IPS DF 6.9 (cell line): Measurements from ENCODE around the gene SERPINH1.

ENCODE experiments used
- DNase-seq: peaks from one replicate; pipeline ENCODE4 v3.0.0-alpha.2; 2013; ENCODE audit warnings: low read depth, low spot score
- H3K27ac ChIP-seq: one replicate; pipeline ENCODE4 v1.5.1; 2013; ENCODE audit warnings: low read length, control low read depth
- H3K27me3 ChIP-seq: 2 replicates; pipeline ENCODE4 v1.6.1; 2013; ENCODE audit warnings: mild to moderate bottlenecking, low read length; ENCODE audit not compliant: control insufficient read depth, insufficient read depth
- H3K36me3 ChIP-seq: 2 replicates; pipeline ENCODE4 v1.6.1; 2013; ENCODE audit warnings: low read length; ENCODE audit not compliant: control insufficient read depth, insufficient read depth
- H3K4me1 ChIP-seq: 2 replicates; pipeline ENCODE4 v1.6.1; 2013; ENCODE audit warnings: low read length; ENCODE audit not compliant: control insufficient read depth, insufficient read depth
- H3K4me3 ChIP-seq: 2 replicates; pipeline ENCODE4 v1.5.1; 2013; ENCODE audit warnings: mild to moderate bottlenecking, low read length
- H3K9me3 ChIP-seq: 2 replicates; pipeline ENCODE4 v1.6.1; 2013; ENCODE audit warnings: low read length, inconsistent platforms; ENCODE audit not compliant: control insufficient read depth, insufficient read depth
- WGBS: extraction: QIAGEN DNeasy Blood & Tissue Kit; methylation state at CpG from one replicate; pipeline ENCODE4 v1.1.7; 2013; ENCODE audit warnings: mixed read lengths, missing lambda C conversion rate; ENCODE audit not compliant: insufficient read length, insufficient coverage; 5-methylcytosine and 5-hydroxymethylcytosine counted together

Gene SERPINH1

DNA sequence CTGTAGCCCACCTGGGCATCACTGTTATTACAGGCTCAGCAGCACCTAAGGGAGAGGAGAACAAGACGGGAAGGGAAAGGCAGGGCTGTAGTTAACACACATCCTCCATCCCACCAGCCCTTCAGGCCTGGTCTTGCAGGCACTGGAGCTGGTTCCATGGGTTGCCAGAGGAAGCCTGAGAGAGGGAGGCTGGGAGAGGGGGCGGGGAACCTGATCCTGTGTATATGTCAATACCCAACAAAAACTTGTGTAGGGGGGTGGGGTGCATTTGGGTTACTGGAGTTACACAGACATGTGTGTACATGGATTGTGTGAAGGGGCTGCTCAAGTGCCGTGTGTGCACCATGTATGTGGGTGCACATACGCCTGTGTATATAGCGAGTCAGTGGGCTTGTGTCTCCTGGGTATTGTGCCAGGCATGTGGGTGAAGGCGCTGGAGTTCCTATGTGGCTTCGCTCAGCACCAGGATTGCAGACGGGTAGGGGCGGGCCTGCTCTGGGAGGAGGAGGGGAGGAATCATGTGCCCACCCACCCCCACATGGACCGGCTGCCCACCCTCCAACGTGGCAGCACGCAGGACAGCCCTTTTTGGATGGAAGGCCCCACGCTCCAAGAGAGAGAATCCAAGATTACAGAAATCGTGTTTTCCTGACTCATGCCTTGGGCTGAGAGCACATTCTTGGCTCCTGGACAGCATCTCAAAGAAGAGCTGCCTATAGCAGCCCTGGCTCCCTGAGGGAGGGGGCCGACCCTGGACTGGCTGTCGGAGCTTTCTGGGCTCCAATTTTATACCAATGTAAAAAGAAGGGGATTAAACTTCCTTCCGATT is 4.2 kb upstream of the SERPINH1 start:
- Histone ChIP-seq H3K27me3 (no peaks in the 10 kb centered on the region), H3K36me3 (no peaks in the 10 kb centered on the region), H3K9me3 (no peaks in the 10 kb centered on the region), H3K27ac (no peak overlapping the region), H3K4me1 (peaks cover 5% of the 10 kb centered on the region; the same call in 1 of the 2 replicates), H3K4me3 (no peak overlapping the region)
- DNase-seq = no peak
- no CpG with 5 or more reads among the region's 17 CpGs for WGBS

DNA sequence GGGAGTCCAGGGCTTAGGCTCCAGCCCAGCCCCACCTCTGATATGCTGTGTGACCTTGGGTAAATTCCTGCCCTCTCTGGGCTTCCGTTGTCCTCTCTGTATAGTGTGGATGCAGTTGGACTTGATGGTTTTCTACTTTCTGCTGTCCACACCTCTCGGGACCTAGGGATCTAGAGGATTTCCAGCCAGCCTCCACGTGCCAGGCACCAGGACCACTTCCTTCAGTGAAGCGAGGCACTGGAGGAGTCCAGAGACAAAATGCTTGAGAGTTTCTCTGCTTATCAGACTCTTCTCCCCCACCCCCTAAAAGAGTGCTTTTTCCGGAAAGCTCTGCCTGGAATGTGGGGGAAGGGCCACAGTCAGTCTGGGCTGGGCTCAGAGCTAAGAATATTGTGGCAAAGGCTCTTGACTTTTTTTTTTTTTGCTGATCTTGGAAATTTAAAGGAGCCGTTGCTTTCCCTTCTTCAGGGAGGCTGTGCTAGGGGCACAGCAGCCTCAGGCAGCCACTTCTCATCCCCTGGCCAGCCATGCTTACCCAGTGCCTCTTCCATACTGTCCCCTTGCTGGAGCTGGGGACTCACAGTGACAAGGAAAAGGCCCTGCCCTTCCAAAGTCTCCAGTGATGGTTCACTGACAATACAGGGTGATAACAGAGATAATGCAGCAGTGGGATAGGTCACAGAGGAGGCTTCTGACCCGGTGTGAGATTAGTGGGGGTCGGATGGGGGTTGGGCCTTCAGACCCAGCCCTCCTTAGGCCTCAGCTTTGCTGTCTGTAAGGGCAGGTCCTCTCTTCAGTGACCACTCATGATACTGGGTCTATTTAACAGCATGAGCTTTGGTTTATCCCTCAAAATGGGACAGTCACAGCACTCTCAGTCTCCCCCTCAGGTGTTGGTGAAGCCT is 2.9 kb upstream of the SERPINH1 start:
- no peaks in the 10 kb centered on the region for H3K9me3 ChIP-seq
- no peak overlapping the region for H3K4me3 ChIP-seq
- no peak overlapping the region for H3K27ac ChIP-seq
- no peaks in the 10 kb centered on the region for H3K27me3 ChIP-seq
- H3K4me1 ChIP-seq = peaks cover 8% of the 10 kb centered on the region; the same call in 1 of the 2 replicates
- WGBS = no CpG with 5 or more reads among the region's 8 CpGs
- DNase-seq = no peak
- H3K36me3 ChIP-seq = no peaks in the 10 kb centered on the region

DNA sequence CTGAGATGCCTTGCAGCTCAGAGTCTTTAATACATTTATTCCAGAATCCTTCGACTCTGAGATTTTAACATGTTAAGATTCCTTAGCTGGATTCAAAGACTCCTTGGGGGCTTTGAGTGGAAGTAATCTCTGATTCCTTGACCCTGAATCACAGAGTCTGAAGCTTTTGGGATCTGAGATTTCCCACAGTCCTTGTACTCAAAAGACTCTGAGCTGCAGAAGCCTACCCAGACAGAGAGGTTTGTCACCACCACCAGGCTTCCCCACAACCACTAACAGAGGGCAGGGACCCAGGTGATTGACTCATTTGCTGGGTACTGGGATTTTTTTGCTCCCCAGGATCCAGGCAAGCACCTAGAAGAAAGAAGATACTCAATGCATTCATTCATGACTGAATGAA is 1.4 kb upstream of the SERPINH1 start:
- no peak for DNase-seq
- Histone ChIP-seq H3K27ac (no peak overlapping the region), H3K4me1 (peaks cover 13% of the 10 kb centered on the region), H3K36me3 (no peaks in the 10 kb centered on the region), H3K27me3 (no peaks in the 10 kb centered on the region), H3K4me3 (no peak overlapping the region), H3K9me3 (no peaks in the 10 kb centered on the region)
- WGBS = no CpG with 5 or more reads among the region's 1 CpG

GRCh38 chr11:75561426-75562047 is 516 bp upstream of the SERPINH1 start:
- Histone ChIP-seq H3K27me3 (no peaks in the 10 kb centered on the region), H3K9me3 (no peaks in the 10 kb centered on the region), H3K36me3 (peaks cover 6% of the 10 kb centered on the region), H3K4me1 (peaks cover 13% of the 10 kb centered on the region), H3K27ac (no peak overlapping the region), H3K4me3 (peak overlapping the region; percentile 85; the same call in 1 of the 2 replicates)
- WGBS = no CpG with 5 or more reads among the region's 21 CpGs
- DNase-seq = no peak

DNA sequence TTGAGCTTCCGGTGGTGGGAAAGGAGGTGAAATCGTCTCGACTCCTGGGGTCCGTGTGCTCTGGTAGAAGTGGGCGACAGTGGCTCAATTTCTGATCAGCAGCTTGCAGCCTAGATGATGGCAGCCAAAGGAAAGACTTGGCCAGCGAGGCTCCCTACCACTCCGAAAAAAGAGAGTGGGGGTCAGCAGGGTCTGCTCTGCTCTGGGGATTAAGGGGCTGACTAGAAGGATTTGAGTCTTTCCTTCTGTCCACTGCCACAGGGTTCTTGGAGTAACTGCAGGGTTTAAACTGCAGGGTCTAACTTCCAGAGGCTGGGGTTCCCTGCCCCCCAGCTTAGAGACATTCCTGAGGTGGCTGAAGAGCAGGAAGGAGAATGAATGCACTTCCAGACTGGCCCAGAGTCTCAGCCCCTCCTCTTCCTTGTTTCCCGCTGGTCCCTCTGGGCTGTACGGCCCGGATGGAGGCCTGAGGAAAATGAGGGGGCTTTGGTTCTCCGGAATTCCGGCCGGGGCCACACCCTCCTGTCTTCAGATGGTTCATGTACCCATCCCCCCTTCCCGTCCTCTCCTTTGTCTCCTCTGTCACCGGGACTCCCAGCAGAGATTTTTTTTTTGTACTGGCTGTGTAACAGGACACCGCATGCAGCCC is 907 bp downstream of the SERPINH1 start:
- peak overlapping the region; percentile 85 for H3K4me3 ChIP-seq
- H3K9me3 ChIP-seq = no peaks in the 10 kb centered on the region
- no CpG with 5 or more reads among the region's 16 CpGs for WGBS
- peaks cover 14% of the 10 kb centered on the region for H3K36me3 ChIP-seq
- H3K27me3 ChIP-seq = no peaks in the 10 kb centered on the region
- no peak for DNase-seq
- H3K27ac ChIP-seq = no peak overlapping the region
- peaks cover 13% of the 10 kb centered on the region for H3K4me1 ChIP-seq

DNA sequence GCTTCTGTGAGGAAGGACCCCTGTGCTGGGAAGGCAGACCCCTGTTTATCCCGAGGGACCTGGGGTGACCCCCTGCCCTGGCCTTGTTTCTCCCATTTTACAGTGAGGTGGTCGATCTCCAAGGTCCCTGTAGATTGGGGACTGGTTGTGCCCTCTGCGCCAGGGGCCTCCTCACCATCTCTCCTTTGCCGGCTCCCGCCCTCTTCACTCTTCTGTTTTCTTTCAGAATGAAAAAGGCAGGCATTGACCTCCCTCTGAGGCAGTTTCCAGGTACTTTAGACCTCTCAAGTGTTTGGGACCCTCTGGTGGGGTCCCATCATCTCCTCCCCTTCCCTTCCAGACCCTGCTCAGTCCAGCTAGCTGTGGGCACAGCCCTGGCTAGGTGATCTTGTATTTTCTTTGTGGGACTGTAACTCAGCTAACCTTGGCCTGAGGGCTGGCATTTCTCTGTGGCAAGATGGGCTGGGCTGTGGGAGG is 1.5 kb downstream of the SERPINH1 start:
- Histone ChIP-seq H3K4me3 (peak overlapping the region; percentile 85; the same call in 1 of the 2 replicates), H3K27ac (no peak overlapping the region), H3K36me3 (peaks cover 19% of the 10 kb centered on the region), H3K4me1 (peaks cover 13% of the 10 kb centered on the region), H3K9me3 (no peaks in the 10 kb centered on the region), H3K27me3 (no peaks in the 10 kb centered on the region)
- no CpG with 5 or more reads among the region's 5 CpGs for WGBS
- DNase-seq = no peak

DNA sequence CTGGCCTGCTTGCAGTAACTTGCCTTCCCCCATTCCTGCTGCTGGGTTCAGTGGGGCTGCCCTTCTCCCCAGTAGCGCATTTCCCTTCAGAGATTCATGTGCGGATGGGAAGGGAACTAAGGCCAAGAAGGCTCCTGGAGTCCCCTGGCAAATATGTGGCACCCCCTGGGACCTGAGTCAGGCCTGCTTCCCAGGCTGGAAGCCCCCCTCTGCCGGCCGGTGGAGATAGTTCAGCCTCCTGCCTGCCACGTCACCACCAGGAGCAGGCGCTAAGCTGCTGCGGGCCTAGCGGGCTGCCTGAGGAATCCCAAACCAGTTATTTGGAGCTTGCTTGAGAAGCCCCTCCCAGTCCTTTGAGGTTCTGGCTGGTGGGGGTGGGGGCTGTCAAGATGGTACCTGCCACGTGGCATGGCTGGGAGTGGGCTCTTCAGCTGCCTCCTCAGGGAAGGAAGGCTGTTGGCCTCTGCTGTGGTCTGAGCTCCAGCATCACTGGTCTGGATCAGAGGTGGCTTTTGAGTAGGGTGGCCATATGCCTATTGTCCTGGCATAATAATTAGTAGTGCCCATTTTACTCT is 2.0 kb downstream of the SERPINH1 start:
- H3K27ac ChIP-seq = no peak overlapping the region

DNA sequence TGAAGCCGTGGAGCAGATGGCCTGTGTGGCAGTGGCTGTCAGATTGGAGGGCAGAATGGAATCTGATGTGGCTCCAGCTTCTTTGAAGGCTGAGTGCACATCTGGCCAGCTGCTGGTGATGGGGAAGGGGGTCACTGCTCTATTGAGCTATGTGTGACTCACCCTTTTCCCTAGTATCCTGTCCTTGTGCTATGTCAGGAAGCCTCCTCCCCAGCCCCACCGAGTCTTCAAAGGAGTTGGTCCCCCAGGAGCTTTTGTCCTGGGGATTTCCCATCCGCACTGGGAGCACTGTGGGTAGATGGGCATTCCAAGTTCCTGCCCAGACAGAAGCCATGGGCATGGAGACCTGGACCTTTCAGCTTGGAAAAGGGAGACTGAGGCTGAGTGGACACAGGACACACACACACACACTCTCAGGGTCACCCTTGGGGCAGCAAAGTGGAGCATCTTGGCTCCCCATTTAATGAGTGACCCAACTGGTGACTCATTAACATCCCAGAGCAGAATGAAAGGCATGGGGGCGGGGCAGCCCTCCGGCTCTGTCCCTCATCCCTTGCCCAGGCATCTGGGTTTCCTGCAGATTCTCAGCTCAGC is 3.3 kb downstream of the SERPINH1 start:
- no peak for DNase-seq
- no peaks in the 10 kb centered on the region for H3K27me3 ChIP-seq
- H3K27ac ChIP-seq = no peak overlapping the region
- peaks cover 13% of the 10 kb centered on the region for H3K4me1 ChIP-seq
- no peak overlapping the region for H3K4me3 ChIP-seq
- no peaks in the 10 kb centered on the region for H3K9me3 ChIP-seq
- no CpG with 5 or more reads among the region's 5 CpGs for WGBS
- peaks cover 34% of the 10 kb centered on the region for H3K36me3 ChIP-seq

More for the DNA sequence above, 2.0 kb downstream of the SERPINH1 start:
- Histone ChIP-seq H3K27me3 (no peaks in the 10 kb centered on the region), H3K4me1 (peaks cover 13% of the 10 kb centered on the region), H3K9me3 (no peaks in the 10 kb centered on the region), H3K36me3 (peaks cover 25% of the 10 kb centered on the region), H3K4me3 (peak overlapping the region; percentile 85; the same call in 1 of the 2 replicates)
- no peak for DNase-seq
- no CpG with 5 or more reads among the region's 9 CpGs for WGBS

DNA sequence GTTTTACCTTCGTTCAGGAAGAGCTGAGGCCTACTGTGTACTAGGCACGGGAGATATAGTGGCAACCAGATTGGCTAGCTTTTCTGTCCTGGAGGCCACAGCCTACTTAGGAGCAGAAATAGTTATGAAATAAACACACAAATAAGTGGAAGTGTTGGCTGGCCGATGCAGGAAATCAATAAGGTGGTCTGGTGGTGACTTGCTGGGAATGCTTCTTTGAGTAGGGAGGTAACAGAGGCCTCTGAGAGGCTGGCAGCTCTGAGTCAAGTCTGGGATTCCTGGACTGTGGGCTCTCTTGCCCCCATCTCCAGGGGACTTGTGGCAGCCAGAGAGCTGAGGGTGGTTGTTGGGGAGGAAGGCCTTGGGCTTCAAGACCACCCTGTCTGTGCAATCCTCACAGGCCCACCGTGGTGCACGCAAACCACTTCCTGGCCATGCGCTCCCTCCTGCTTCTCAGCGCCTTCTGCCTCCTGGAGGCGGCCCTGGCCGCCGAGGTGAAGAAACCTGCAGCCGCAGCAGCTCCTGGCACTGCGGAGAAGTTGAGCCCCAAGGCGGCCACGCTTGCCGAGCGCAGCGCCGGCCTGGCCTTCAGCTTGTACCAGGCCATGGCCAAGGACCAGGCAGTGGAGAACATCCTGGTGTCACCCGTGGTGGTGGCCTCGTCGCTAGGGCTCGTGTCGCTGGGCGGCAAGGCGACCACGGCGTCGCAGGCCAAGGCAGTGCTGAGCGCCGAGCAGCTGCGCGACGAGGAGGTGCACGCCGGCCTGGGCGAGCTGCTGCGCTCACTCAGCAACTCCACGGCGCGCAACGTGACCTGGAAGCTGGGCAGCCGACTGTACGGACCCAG is 4.1 kb downstream of the SERPINH1 start:
- no peaks in the 10 kb centered on the region for H3K9me3 ChIP-seq
- no peak for DNase-seq
- H3K36me3 ChIP-seq = peaks cover 41% of the 10 kb centered on the region
- H3K4me3 ChIP-seq = no peak overlapping the region
- no CpG with 5 or more reads among the region's 43 CpGs for WGBS
- H3K4me1 ChIP-seq = peaks cover 13% of the 10 kb centered on the region
- no peak overlapping the region for H3K27ac ChIP-seq
- no peaks in the 10 kb centered on the region for H3K27me3 ChIP-seq
